Liver (tissue), 3 donors: Measurements from ENCODE around the gene IRF9.

Experiments
- ATF3 ChIP-seq: IDR thresholded peaks from 2 replicates; pipeline ENCODE4 v1.6.1; 2016; ENCODE audit warnings: antibody characterized with exemption
- CTCF ChIP-seq: fragments of 150-350 bp; IDR thresholded peaks from 2 replicates; pipeline ENCODE4 v1.5.1; 2017; ENCODE audit warnings: improper control_type of control experiment, low read depth, low read length; ENCODE audit not compliant: missing input control
- EGR1 ChIP-seq, 2 donors: IDR thresholded peaks; 2 replicates each; pipeline ENCODE4 v1.6.1; 2016 to 2018; ENCODE audit warnings: antibody characterized with exemption in 2 of 2, low read depth in 2 of 2
- FOXA1 ChIP-seq: IDR thresholded peaks from 2 replicates; pipeline ENCODE4 v1.6.1; 2016; ENCODE audit warnings: antibody characterized with exemption
- GABPA ChIP-seq, 2 donors: IDR thresholded peaks in 1 of 2; conservative IDR thresholded peaks in 1 of 2; 2 replicates each; pipeline ENCODE4 v1.6.1; 2016; ENCODE audit warnings: antibody characterized with exemption in 2 of 2, mild to moderate bottlenecking in 1 of 2, moderate library complexity in 1 of 2
- JUND ChIP-seq, 2 donors: IDR thresholded peaks; 2 replicates each; pipeline ENCODE4 v1.6.1; 2016; ENCODE audit warnings: antibody characterized with exemption in 2 of 2
- MAX ChIP-seq: IDR thresholded peaks from 2 replicates; pipeline ENCODE4 v1.6.1; 2016; ENCODE audit warnings: antibody characterized with exemption
- RAD21 ChIP-seq, 2 donors: IDR thresholded peaks; 2 replicates each; pipeline ENCODE4 v1.6.1; 2016; ENCODE audit warnings: antibody characterized with exemption in 2 of 2, mild to moderate bottlenecking in 2 of 2
- TAF1 ChIP-seq: conservative IDR thresholded peaks from 2 replicates; pipeline ENCODE4 v1.6.1; 2016; ENCODE audit warnings: antibody characterized with exemption, mild to moderate bottlenecking
- YY1 ChIP-seq: IDR thresholded peaks from 2 replicates; pipeline ENCODE4 v1.6.1; 2016; ENCODE audit warnings: antibody characterized with exemption, mild to moderate bottlenecking
- ZBTB33 ChIP-seq: IDR thresholded peaks from 2 replicates; pipeline ENCODE4 v1.6.1; 2016; ENCODE audit warnings: antibody characterized with exemption
- TF ChIP-seq, protein P1 (sequence below): IDR thresholded peaks from 2 replicates; pipeline ENCODE4 v1.6.1; 2016; ENCODE audit warnings: antibody characterized with exemption, mild to moderate bottlenecking
- donor health status: healthy.
- donor health status: healthy.

DNA sequence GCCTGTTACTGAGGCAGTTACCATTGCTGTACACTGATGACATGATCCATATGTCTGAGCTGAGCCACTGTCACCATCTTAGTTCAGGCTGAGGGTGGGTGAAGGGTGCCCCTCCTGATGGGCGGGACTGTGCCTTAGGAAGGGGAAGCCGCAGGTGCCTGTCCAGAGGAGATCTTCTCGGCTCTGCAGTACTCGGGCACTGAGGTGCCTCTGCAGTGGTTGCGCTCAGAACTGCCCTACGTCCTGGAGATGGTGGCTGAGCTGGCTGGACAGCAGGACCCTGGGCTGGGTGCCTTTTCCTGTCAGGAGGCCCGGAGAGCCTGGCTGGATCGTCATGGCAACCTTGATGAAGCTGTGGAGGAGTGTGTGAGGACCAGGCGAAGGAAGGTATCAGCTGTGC is 10.1 kb upstream of the IRF9 start:
- no peak for TF ChIP-seq CTCF
- TF ChIP-seq RAD21 (IDR thresholded peaks at IDR 0.05), result no peak
- TF ChIP-seq YY1, result no peak
- no peak for TF ChIP-seq EGR1 (IDR thresholded peaks at IDR 0.05; ENCODE audit: low read depth in 2 of 2)
- no peak for TF ChIP-seq TAF1
- TF ChIP-seq GABPA (IDR thresholded peaks at IDR 0.05 in 1 of 2, conservative IDR thresholded peaks at IDR 0.05 in 1 of 2), result no peak
- TF ChIP-seq, protein P1, sequence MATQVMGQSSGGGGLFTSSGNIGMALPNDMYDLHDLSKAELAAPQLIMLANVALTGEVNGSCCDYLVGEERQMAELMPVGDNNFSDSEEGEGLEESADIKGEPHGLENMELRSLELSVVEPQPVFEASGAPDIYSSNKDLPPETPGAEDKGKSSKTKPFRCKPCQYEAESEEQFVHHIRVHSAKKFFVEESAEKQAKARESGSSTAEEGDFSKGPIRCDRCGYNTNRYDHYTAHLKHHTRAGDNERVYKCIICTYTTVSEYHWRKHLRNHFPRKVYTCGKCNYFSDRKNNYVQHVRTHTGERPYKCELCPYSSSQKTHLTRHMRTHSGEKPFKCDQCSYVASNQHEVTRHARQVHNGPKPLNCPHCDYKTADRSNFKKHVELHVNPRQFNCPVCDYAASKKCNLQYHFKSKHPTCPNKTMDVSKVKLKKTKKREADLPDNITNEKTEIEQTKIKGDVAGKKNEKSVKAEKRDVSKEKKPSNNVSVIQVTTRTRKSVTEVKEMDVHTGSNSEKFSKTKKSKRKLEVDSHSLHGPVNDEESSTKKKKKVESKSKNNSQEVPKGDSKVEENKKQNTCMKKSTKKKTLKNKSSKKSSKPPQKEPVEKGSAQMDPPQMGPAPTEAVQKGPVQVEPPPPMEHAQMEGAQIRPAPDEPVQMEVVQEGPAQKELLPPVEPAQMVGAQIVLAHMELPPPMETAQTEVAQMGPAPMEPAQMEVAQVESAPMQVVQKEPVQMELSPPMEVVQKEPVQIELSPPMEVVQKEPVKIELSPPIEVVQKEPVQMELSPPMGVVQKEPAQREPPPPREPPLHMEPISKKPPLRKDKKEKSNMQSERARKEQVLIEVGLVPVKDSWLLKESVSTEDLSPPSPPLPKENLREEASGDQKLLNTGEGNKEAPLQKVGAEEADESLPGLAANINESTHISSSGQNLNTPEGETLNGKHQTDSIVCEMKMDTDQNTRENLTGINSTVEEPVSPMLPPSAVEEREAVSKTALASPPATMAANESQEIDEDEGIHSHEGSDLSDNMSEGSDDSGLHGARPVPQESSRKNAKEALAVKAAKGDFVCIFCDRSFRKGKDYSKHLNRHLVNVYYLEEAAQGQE, result no peak
- TF ChIP-seq JUND (IDR thresholded peaks at IDR 0.05), result no peak
- TF ChIP-seq FOXA1, result no peak
- no peak for TF ChIP-seq MAX
- no peak for TF ChIP-seq ZBTB33
- no peak for TF ChIP-seq ATF3
